ENCODE results near the gene ADAD1.

DNA sequence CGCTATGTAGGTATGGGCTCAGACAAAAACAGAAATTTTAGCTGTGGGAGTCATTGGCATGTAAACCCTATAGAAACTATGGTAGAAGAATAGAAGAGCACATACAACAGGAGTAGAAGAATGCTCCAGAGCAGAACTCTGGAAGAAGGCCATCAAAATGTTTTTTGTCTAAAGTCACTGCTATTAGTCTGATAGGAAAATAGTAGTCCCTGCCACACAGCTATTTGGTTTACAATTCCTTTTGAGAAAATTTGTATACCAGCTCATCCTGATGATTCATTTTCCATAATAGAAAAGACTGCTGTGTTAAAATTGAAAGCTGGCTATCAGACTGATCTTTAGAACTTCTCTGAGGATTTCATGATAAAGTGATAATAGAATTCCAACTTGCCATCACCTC, 32.8 kb upstream of the ADAD1 start:
- TF ChIP-seq, protein P1, sequence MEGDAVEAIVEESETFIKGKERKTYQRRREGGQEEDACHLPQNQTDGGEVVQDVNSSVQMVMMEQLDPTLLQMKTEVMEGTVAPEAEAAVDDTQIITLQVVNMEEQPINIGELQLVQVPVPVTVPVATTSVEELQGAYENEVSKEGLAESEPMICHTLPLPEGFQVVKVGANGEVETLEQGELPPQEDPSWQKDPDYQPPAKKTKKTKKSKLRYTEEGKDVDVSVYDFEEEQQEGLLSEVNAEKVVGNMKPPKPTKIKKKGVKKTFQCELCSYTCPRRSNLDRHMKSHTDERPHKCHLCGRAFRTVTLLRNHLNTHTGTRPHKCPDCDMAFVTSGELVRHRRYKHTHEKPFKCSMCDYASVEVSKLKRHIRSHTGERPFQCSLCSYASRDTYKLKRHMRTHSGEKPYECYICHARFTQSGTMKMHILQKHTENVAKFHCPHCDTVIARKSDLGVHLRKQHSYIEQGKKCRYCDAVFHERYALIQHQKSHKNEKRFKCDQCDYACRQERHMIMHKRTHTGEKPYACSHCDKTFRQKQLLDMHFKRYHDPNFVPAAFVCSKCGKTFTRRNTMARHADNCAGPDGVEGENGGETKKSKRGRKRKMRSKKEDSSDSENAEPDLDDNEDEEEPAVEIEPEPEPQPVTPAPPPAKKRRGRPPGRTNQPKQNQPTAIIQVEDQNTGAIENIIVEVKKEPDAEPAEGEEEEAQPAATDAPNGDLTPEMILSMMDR (conservative IDR thresholded peaks at IDR 0.05; ENCODE audit: low read length), result no peak
- TF ChIP-seq EZH2phosphoT487 (IDR thresholded peaks at IDR 0.05; ENCODE audit: borderline replicate concordance), result no peak

Data from Loucy (cell line).